Hindlimb muscle (tissue), 1 donor: Measurements from ENCODE around the gene TSPEAR. TPM values are rescaled to one million over a fixed set of nuclear protein-coding genes. Genes with fewer than 3 reads are reported as not detected.
"Not testable (repeated sequence)": the region's sequence is repeated elsewhere in the genome, so short reads cannot be mapped to it uniquely, and the experiment has no call there.

Source experiments
- DNase-seq: peaks from one replicate; pipeline ENCODE4 v3.0.0-alpha.2; 2013
- polyA plus RNA-seq: library from polyadenylated mRNA; unstranded; fragments of 120-200 nt; gene quantifications from one replicate; pipeline ENCODE4 v1.2.1, GENCODE V29; 2013; ENCODE audit not compliant: insufficient read length

Gene TSPEAR
- polyA plus RNA-seq, 1 donor, result 0.14 TPM

DNA sequence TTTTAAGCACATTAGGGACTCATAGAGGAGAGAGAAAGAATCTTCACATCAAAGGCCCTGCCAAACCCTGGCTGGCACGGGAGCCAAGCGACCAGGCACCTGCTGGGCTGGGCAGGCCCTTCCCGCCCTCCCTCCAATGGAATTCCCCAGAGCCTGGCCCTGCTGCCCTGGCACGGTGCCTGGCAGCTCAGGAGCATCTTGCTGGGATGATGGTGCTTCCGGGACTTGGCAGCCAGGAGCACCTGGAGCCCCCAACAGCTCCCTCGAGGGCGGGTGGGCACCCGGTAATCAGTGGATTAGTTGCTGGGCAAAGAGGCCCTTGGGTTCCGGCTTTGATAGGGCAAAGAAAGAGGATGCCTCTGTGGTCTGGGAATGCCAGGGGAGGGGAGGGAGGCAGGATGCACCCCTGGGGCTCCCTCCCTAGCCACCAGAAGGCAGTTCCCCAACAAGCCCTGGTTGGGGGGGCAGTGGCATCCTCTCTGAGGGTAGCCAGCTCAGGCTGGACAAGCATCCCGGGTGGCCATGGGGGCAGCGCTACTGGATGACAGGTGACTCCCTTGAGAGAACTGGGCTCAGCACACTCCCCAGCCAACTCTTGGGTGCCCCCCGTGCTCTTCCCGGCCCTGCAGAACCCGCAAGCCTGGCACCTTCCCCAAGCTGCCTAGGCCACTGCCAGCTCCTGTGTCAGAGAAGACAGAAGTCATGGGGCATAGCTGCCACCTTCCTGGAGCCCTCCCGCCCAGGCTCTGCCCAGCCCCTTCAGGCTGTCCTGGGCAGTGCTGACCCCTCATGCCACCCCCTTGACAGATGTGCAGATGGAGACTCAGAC, 197.8 kb downstream of the TSPEAR start:
- DNase-seq, result no peak

DNA sequence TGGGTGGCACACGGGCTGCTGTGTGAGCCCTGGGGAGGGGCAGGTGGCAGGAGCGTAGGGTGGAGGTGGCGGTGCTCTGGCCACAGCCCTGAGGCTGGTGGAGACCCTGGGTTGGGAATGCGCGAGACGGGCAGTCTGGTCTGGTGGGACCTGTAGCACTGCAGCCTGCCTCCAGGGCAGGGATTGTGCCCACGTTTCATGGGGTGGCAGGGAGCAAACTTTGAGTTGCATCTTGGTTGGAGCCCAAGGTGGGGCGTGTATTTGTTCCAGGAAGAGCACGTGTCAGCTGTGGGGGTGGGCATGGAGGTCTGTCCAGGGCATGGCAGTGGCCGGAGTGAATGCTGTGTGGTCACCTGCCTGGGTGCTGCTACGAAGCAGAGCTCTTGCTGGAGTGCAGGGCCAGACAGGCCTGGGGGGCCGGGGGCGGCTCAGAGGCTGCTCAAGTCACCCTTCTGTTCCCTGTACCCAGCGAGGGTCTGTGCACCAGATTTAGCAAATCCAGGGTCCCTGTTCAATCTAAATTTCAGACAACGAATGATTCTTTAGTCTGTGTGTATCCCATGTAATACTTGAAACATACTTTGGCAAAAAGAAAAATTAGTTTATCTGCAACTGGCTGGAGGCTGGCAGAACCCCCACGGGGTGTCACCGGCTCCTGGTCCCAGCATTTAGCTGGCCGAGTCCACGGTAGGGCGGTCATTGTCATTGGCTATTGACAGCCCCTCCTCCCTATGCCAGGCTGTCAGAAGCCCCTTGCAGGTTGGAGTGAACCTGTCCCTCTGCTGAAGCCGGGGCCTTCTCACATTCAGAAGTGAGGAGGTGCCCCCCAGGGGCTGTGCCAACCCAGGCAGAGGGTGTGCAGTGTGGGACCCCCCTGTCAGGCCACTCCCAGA, 198.6 kb downstream of the TSPEAR start:
- no peak for DNase-seq

DNA sequence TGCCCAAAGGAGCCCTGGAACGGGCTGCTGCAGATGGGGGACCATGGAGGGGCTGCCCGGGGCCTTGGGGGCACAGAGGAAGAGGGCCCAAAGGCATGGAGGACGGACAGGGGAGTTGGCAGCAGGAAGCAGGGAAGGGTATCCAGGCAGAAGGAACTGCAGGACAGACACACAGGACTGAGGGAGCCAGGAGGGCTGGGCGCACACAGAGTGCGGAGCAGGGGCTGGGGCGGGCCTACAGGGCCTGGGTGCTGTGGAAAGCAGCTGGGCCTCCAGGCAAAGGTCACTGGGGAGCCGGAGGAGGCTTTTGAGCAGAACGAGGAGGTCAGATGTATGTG, 199.5 kb downstream of the TSPEAR start:
- DNase-seq, result no peak

DNA sequence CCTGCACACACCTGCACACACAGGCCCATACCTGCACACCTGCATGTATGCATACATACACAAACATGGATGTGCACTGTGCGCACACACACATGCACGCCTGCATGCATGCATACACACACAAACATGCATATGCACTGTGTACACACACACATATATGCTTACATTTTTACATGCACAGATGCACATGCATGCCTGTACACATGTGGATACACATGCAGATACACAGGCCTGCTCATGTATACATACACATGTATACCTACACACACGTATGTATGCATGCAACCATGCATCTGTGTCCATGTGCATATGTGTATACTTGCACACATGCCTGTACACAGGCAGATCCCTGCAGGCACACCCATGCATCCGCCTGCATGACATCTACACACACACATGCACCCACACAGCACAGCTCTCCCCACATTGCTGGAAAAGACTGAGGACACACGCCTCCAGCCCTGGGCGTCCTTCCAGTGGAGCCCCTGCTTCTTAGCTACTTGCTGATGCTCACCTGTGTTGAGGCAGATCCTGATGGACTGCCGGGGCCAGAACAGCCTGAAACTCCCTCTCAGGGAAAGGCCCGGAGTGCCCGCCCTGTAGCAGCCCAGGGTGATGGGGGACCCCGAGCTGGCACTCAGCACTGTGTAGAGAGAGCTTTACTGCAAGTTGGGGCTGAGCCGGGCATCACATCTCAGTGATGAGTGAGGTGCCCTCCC, 200.0 kb downstream of the TSPEAR start:
- no peak for DNase-seq

DNA sequence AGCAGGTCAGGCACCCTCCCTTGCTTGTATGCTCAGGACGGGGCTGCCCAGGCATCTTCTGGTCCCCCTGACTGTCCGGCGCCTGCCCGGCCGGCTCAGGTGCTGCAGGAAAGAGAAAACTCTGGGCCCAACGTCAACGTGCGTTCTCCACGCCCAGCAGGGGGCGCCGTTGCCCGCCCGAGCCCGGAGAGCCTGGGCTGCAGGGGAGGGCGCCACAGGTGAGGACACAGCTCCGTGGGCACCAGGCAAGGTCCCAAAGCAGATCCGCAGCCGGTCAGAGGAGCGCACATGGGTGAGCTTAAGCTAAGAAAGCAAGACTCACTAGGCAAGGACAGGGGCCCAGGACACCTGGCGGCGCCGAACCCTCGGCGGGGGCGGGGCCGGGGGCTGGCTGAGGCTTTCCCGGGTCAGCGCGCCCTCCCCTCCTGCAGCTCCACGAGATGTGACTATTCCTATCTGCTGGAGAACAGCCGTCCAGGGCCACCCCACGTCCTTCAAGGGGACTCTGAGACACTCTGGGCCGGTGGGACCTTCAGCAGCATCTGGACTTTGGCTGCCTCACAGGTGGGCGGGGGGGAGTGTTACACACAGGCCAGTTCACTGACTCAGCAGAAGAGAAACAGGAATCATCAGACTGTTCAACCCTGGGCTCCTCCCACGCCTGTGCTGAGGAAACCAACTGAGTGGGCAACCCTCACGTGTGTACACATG, 200.7 kb downstream of the TSPEAR start:
- DNase-seq, result peak; percentile 48

DNA sequence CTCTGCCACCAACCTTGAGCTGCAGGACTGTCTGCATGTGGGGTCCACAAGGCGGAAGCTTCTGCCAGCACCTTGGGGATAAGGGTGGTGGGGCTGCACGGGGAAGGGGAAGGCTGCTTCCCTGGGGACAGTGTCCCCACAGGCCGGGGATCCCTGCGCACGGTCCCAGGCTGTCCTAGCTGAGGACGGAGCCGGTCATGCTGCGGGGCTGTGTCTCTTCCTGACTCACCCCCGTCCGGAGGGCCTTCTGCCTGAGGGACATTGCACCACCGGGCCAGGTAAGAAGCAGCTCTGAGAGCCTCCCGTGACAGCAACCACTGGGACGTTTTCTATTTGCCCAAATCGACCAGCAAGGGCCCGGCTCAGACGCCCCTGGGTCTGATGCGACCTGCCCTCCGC, 201.3 kb downstream of the TSPEAR start:
- DNase-seq, result no peak

DNA sequence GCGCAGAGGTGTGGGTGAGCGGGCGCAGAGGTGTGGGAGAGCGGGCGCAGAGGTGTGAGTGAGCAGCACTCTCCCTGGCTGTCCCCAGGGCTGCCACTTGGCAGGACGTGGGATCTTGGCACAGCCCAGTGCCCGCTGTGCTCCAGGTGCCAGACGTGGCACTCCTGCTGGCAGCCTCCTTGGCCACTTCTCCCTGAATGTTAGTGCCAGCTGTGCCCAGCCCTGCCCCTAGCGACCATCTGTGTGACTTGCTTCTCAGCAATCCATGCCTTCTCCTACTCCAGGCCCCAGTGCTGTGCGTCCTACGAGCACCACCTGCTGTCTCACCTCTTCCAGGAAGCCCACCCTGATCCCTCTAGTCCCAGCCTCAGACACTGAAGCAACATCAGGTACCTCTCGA, 201.8 kb downstream of the TSPEAR start:
- DNase-seq, result no peak

DNA sequence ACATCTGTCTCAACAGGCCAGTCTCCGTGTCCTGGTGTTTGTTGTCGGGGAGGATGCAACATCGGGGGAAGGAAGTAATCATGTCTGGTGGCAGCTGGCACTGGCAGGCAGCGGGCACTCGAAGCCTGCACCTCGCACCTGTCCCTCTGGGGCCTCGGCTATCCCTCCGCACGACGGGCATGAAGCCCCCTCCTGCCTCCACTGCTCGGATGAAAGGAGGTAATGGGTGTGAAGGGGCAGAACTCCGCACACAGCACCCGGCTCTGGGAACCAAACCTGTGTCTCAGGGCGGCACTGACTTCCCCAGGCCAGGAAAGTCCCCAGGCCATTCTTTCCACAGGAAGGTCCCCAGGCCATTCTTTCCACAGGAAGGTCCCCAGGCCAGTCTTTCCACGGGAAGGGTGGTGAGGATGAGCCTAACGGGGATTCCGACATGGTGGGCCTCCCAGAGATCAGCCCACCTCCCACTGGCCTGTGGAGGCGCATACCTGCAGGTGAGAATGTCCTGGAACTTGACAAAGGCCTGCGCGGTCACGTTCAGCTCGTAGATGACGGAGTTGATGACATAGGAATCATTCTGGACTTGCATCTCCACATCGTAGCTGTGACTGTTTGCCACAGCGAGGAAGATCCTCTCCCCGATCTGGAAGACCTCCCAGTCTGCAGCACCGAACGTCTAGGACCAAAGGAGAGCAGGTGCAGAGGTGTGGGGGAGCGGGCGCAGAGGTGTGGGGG, 202.5 kb downstream of the TSPEAR start:
- DNase-seq, result no peak

DNA sequence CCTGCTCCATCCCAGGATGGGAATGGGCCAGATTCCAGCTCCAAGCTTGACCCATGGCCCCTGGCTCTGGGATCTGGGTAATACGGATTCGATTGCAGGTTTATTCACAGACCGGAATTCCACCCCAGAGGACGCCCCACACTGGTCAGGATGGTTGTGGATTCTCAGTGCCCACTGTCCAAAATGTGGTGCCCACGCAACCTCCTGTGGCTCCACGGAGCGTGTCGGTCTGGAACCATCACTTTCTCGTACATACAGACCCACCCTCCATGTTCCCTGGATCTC, 203.0 kb downstream of the TSPEAR start:
- no peak for DNase-seq

DNA sequence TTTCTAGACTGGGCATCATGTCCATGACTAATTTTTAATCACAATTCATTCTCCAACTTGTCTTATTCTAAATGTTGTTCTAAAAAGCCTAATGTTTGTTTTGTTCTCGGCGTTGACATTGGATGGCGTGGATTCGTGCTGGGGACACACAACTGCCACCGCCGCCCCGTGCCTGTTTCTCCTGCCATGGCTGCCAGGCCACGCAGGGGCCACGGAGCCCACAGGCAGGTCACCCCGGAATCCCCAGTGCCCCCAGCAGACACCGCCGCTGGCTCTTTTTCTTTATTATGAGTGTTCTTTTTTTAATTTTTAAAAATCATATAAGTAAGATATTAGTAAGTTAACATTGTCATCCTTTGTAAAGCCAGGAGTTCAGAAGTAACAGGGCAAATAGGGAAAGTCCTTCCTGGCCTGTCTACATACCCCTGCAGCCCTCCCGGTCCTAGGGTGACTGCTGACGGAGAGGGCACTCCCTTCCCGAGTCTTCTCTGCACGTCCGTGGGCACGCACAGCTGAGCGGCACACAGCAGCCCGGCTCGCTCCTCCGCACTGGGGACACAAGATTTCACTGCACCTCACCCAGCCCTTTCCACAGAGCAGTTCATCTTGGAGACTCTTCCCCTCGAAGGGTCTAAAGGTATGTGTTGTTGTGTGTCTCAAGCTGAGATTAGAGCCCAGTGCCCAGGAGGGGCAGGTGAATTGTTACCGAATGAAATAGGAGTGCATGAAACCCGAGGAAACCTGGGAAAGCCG, 203.5 kb downstream of the TSPEAR start:
- no peak for DNase-seq

DNA sequence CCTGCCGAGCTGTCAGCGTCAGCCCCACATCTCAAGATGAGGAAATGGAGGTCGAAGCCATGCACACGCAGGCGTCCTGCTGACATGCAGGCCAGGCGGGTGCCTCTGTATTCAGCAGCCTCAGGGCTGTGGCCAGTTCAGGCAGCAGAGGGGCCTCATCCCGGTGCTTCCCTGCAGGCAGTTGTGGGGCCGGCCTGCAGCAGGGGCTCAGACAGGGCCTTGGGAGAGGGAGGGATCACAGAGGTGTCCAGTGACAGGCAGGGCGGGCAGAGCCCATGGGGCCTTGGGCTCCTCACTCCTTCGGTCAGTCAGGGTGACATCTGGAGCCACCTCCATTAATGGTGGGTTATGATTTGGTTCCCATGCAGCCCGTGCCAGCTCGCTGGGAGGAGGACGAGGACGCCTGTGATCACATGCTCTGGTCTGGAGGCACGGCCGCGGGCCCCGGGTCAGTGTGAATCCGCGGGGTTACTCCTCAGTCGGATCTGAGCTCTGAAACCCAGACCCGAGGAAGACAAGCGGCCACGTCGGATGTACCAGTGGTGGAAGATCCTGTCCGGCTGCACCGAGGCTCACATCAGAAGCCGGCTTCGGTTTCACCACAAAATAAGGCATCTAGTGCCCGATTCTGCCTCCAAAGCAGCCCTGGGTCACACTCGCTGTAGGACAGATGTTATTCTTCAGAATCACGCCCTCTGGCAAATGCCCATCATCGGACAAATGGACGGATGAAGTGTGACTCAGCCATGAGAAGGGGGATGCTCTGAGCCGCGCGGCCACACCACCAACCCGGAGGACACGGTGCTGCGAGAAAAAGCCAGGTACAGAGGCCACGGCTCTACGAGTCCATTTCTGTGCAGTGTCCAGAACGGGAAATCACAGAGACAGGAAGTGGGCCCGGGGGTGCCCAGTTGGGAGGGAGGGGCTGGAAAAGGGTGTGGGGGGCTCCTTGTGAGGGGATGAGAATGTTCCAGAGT, 204.8 kb downstream of the TSPEAR start:
- DNase-seq, result no peak

DNA sequence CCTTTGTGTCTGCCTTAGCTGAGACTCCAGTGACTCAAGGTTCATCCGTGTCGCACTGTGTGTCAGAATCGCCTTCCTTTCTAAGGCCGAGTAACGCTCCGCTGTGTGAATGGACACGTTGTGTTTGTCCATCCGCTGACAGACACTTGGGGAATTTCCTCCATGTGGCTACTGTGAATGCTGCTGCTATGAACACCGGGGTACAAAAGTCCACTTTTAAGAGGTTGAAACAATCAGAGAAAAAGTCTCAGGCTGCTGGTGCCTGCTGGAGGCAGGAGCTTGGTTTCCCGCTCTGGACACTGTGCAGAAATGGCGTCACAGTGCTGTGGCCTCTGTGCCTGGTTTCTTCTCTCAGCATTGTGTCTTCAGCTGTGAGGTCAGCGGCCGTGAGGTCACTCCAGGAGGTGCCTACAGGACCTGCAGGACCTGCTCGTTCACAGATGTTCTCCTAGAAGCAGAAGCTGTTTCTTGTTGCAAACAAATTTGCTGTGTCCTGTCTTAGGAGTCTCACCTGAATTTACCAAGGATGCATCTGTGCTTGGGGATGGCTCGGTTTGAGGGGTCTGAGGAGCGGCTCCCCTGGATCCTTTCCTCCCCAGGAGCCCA, 205.6 kb downstream of the TSPEAR start:
- DNase-seq, result no peak

DNA sequence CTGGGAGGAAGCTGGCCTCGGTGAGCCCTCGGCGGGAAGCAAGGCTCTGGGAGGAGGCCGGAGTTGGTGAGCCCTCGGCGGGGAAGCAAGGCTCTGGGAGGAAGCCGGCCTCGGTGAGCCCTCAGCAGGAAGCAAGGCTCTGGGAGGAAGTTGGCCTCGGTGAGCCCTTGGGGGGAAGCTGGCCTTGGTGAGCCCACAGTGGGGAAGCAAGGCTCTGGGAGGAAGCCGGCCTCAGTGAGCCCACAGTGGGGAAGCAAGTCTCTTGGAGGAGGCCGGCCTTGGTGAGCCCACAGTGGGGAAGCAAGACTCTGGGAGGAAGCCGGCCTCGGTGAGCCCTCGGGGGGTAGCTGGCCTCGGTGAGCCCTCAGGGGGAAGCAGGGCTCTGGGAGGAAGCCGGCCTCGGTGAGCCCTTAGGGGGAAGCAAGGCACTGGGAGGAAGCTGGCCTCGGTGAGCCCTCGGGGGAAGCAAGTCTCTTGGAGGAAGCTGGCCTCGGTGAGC, 207.4 kb downstream of the TSPEAR start:
- DNase-seq, result no peak

DNA sequence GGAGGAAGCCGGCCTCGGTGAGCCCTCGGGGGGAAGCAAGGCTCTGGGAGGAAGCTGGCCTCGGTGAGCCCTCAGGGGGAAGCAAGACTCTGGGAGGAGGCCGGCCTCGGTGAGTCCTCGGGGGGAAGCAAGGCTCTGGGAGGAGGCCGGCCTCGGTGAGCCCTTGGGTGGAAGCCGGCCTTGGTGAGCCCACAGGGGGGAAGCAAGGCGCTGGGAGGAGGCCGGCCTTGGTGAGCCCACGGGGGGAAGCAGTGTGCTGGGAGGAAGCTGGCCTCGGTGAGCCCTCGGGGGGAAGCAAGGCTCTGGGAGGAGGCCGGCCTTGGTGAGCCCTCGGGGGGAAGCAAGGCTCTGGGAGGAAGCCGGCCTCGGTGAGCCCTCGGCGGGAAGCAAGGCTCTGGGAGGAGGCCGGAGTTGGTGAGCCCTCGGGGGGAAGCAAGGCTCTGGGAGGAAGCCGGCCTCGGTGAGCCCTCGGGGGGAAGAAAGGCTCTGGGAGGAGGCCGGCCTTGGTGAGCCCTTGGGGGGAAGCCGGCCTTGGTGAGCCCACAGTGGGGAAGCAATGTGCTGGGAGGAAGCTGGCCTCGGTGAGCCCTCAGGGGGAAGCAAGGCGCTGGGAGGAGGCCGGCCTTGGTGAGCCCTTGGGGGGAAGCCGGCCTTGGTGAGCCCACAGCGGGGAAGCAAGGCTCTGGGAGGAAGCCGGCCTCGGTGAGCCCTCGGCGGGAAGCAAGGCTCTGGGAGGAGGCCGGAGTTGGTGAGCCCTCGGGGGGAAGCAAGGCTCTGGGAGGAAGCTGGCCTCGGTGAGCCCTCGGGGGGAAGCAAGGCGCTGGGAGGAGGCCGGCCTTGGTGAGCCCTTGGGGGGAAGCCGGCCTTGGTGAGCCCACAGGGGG, 208.1 kb downstream of the TSPEAR start:
- DNase-seq, result not testable (repeated sequence)

DNA sequence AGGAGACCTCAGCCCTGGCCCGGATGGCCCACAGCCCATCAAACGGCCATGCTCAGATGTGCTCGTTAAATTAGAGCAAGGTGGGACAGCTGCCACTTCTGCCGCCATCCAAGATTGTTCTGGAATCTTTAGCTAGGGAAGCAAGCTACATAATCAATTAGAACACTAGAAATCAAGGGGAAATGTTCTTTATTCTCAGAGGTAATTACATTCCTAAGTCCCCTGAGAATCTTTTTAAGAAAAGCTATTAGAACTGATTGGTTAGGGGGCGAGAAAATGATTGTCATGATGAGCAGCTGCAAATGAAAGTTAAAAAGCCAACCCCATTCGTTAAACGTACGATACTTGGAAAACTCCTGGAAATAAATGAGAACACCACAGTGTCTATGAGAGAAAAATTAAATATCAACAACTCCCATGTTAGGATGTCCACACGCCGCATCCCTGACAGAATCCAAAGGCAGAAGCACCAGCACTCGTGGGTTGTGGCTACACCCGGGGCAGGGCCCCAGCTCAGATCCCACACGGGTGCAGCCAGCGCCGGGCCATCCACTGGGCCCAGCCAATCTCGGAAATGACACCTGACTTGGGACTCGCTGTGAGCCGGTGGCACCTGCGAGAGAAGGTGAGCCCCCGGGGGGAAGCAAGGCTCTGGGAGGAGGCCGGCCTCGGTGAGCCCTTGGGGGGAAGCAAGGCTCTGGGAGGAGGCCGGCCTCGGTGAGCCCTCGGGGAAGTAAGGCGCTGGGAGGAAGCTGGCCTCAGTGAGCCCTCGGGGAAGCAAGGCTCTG, 209.0 kb downstream of the TSPEAR start:
- DNase-seq, result no peak

DNA sequence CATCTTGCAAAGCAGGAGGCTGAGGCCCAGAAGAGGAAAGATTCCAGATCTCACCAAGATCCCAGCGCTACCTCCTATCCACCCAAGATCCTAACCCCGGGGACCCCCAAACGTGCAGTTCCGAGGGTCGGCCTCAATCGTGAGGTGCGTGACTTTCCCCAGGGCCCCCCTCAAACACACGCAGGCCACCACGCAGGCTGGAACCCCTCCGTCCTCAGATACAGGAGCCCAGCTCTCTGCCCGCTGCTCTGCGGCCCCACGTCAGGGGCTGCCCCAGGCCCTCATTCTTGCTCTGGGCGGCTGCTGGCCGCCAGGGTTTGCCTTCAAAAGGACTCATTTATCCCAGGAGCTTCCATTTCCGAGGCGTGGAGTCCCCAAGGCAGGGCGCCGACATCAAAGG, 211.3 kb downstream of the TSPEAR start:
- DNase-seq, result no peak

DNA sequence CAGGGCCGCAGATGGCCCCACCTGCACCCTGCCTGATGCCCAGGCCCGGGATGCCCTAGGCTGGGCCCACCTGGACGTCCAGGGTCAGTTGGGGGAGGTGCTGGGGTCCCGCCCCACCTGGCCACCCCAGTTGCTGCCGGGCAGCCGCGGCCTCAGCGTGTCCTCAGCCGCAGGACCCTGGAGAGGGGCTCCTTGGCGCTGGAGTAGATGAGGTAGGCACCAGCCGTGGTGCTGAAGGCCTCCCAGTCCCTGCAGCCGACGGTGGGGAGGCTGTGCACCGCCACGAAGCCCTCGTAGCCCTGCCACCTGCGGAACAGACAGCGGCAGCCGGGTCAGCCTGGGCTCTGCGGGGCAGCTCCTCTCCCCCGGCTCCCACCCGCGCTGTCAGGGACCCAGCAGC, 211.7 kb downstream of the TSPEAR start:
- DNase-seq, result no peak

DNA sequence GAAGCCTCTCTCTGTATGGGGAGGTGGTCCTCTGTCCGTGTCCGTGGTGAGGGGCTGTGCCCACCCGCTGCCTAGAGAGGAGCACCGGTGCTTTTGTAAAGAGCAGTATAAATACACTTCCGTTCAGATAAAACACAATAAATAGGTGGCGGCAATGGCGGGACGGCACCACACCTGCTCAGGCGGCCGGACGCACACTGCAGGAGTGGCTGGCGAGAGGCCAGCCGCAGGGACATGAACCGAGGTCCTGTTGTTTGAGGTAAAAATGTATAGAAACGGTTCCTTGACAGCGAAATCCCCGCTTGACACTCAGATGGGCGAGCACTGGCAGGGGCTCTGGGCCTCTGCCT, 212.2 kb downstream of the TSPEAR start:
- no peak for DNase-seq
